Loucy (cell line): ENCODE results near the gene TAAR5.
"Not testable (repeated sequence)": the region's sequence is repeated elsewhere in the genome, so short reads cannot be mapped to it uniquely, and the experiment has no call there.

ENCODE experiments used
- H2AFZ ChIP-seq: fragments of 200-600 bp; sonication (generic); 2 replicates; pipeline ENCODE4 v1.6.0; 2016; ENCODE audit warnings: antibody characterized with exemption, mild to moderate bottlenecking, low read length, moderate library complexity
- H3F3A ChIP-seq: fragments of 200-600 bp; 2 replicates; pipeline ENCODE4 v1.6.0; 2016; ENCODE audit warnings: antibody characterized with exemption, low read depth, mild to moderate bottlenecking
- H3K27me3 ChIP-seq: fragments of 200-600 bp; sonication (generic); 2 replicates; pipeline ENCODE4 v1.6.1; 2014; ENCODE audit warnings: low read length, mild to moderate bottlenecking; ENCODE audit not compliant: insufficient read depth, poor library complexity, severe bottlenecking
- H3K36me3 ChIP-seq: fragments of 200-600 bp; sonication (generic); 2 replicates; pipeline ENCODE4 v1.6.1; 2016; ENCODE audit warnings: low read length; ENCODE audit not compliant: insufficient read depth
- H3K4me1 ChIP-seq: fragments of 200-600 bp; sonication (generic); 2 replicates; pipeline ENCODE4 v1.5.1; 2014; ENCODE audit warnings: low read length, mild to moderate bottlenecking; ENCODE audit not compliant: insufficient read depth, poor library complexity, severe bottlenecking
- H3K4me2 ChIP-seq: fragments of 200-600 bp; sonication (generic); 2 replicates; pipeline ENCODE4 v1.6.0; 2014; ENCODE audit warnings: antibody characterized with exemption, low read length, low read depth, mild to moderate bottlenecking; ENCODE audit not compliant: poor library complexity, severe bottlenecking
- H3K4me3 ChIP-seq: fragments of 200-600 bp; sonication (generic); 2 replicates; pipeline ENCODE4 v1.5.1; 2014; ENCODE audit warnings: low read length, mild to moderate bottlenecking, mixed read lengths; ENCODE audit not compliant: poor library complexity, severe bottlenecking
- H3K79me2 ChIP-seq: fragments of 200-600 bp; sonication (generic); 2 replicates; pipeline ENCODE4 v1.6.1; 2014; ENCODE audit warnings: low read length; ENCODE audit not compliant: insufficient read depth
- H3K9ac ChIP-seq: fragments of 200-600 bp; sonication (generic); 2 replicates; pipeline ENCODE4 v1.6.0; 2014; ENCODE audit warnings: mild to moderate bottlenecking, low read depth, low read length, moderate library complexity; ENCODE audit not compliant: poor library complexity, severe bottlenecking
- H3K9me2 ChIP-seq: fragments of 200-600 bp; sonication (generic); replicated peaks from 2 replicates; pipeline ENCODE4 v1.6.1; 2016; ENCODE audit warnings: low read depth, low read length, mixed read lengths
- H3K9me3 ChIP-seq: fragments of 200-600 bp; sonication (generic); 2 replicates; pipeline ENCODE4 v1.6.1; 2014; ENCODE audit warnings: mild to moderate bottlenecking, antibody characterized with exemption, low read length, low read depth; ENCODE audit not compliant: insufficient read depth
- H4K20me1 ChIP-seq: fragments of 200-600 bp; sonication (generic); 2 replicates; pipeline ENCODE4 v1.6.0; 2014; ENCODE audit warnings: antibody characterized with exemption, low read length, mild to moderate bottlenecking; ENCODE audit not compliant: insufficient read depth, poor library complexity, severe bottlenecking
- CTCF ChIP-seq: fragments of 200-600 bp; sonication (generic); conservative IDR thresholded peaks from 2 replicates; pipeline ENCODE4 v1.5.1; 2014; ENCODE audit warnings: mild to moderate bottlenecking, antibody characterized with exemption, low read length
- EZH2phosphoT487 ChIP-seq: fragments of 200-600 bp; IDR thresholded peaks from 2 replicates; pipeline ENCODE4 v1.6.1; 2018; ENCODE audit warnings: antibody characterized with exemption, mild to moderate bottlenecking, moderate library complexity, borderline replicate concordance

Gene TAAR5

GRCh38 chr6:132611616-132612015 lies 22.1 kb upstream of the TAAR5 start:
- TF ChIP-seq CTCF (no peak), EZH2phosphoT487 (no peak)

GRCh38 chr6:132607544-132608233 lies 18.1 kb upstream of the TAAR5 start:
- Histone ChIP-seq H3K36me3 (no peaks in the 10 kb centered on the region), H3K9ac (no peak overlapping the region), H3K79me2 (no peaks in the 10 kb centered on the region), H3K27me3 (no peaks in the 10 kb centered on the region), H3K4me2 (no peak overlapping the region), H2AFZ (no peak overlapping the region), H3K4me1 (peaks cover 25% of the 10 kb centered on the region), H3K9me2 (no peaks in the 10 kb centered on the region), H3K9me3 (no peaks in the 10 kb centered on the region), H3K4me3 (no peak overlapping the region), H4K20me1 (no peaks in the 10 kb centered on the region), H3F3A (no peaks in the 10 kb centered on the region)
- TF ChIP-seq EZH2phosphoT487 = no peak
- TF ChIP-seq CTCF = no peak

More at GRCh38 chr6:132611616-132612015, 22.1 kb upstream of the TAAR5 start:
- Histone ChIP-seq H3K4me1 (no peaks in the 10 kb centered on the region), H3K4me3 (no peak overlapping the region), H3K9me2 (no peaks in the 10 kb centered on the region), H2AFZ (peak overlapping the region; percentile 57; the same call in 1 of the 2 replicates), H3K27me3 (no peaks in the 10 kb centered on the region), H3K9ac (no peak overlapping the region), H4K20me1 (no peaks in the 10 kb centered on the region), H3K9me3 (no peaks in the 10 kb centered on the region), H3F3A (no peaks in the 10 kb centered on the region), H3K4me2 (no peak overlapping the region), H3K79me2 (no peaks in the 10 kb centered on the region), H3K36me3 (no peaks in the 10 kb centered on the region)

GRCh38 chr6:132604635-132605152 lies 15.2 kb upstream of the TAAR5 start:
- Histone ChIP-seq H3K27me3 (no peaks in the 10 kb centered on the region), H3K79me2 (no peaks in the 10 kb centered on the region), H3K36me3 (no peaks in the 10 kb centered on the region), H3K4me2 (peak overlapping the region; percentile 53), H3K9me2 (no peaks in the 10 kb centered on the region), H3K4me3 (peak overlapping the region; percentile 29), H3F3A (no peaks in the 10 kb centered on the region), H3K4me1 (peaks cover 29% of the 10 kb centered on the region), H4K20me1 (no peaks in the 10 kb centered on the region), H3K9ac (peak overlapping the region; percentile 6), H3K9me3 (no peaks in the 10 kb centered on the region), H2AFZ (no peak overlapping the region)
- TF ChIP-seq EZH2phosphoT487 (no peak), CTCF (no peak)

- not testable (repeated sequence) for H3K9ac ChIP-seq, H3K9me3 ChIP-seq, H2AFZ ChIP-seq, H4K20me1 ChIP-seq, H3K36me3 ChIP-seq, H3K27me3 ChIP-seq, H3K9me2 ChIP-seq, H3K4me3 ChIP-seq, H3K4me2 ChIP-seq, H3K79me2 ChIP-seq, H3F3A ChIP-seq
- peaks cover 29% of the 10 kb centered on the region for H3K4me1 ChIP-seq
Observed at GRCh38 chr6:132600900-132601299, 11.4 kb upstream of the TAAR5 start.
